Measurements from ENCODE around the gene DTNA. TPM values are rescaled to one million over a fixed set of nuclear protein-coding genes. Genes with fewer than 3 reads are reported as not detected.
"Not testable (repeated sequence)": the region's sequence is repeated elsewhere in the genome, so short reads cannot be mapped to it uniquely, and the experiment has no call there.

DTNA gene
- total RNA-seq, 3 donors from 2014 or later: 0.18 to 0.24 TPM; not detected in 1

DNA sequence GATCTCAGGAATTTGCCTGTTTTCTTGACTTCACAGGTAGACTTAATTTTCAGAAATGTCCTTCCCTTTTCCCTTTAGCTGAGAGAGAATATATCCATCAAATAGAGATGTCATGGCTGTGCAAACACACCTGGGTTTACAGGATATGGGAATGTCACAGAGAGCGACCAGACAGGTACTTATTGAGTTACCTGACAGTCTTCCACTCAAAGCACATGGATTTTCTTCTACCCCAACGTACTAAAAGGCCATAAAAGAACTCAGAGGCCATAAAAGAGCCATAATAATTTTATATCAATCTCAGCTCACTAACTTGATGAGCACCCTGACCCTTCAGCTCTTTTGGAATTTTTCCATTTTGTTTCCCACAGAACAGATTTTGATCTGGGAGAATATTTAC lies 5.3 kb upstream of the DTNA start:
- no peak overlapping the region for H3K4me3 Mint-ChIP-seq
- ATAC-seq (no peak), DNase-seq (no peak)
- no peaks in the 10 kb centered on the region for H3K9me3 Mint-ChIP-seq
- H3K27me3 Mint-ChIP-seq (ENCODE audit: low read depth): peaks cover under 1% of the 10 kb centered on the region
- no peaks in the 10 kb centered on the region for H3K4me1 Mint-ChIP-seq (ENCODE audit: low read depth)
- no peaks in the 10 kb centered on the region for H3K36me3 Mint-ChIP-seq (ENCODE audit: insufficient read depth)

DNA sequence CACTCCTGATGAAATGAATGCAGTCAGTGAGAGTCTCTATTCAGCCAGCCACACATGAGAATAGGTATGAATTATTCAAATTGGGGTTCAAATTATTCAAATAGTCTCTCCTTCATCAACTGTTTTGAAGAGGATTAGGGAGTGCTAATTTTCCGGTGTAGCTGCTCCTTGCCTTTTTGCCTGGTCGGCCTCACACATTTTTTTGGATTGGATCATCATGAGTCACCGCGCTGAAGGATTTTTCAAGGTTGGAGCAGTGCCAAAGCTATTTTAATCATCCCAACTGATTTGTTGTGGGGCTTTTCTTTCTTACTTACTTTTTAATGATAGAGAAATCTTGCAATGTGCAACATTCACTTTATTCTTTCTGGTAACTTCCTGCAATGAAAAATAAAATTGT lies 2.4 kb upstream of the DTNA start:
- no peaks in the 10 kb centered on the region for H3K36me3 Mint-ChIP-seq (ENCODE audit: insufficient read depth)
- no peak for DNase-seq
- H3K4me1 Mint-ChIP-seq (ENCODE audit: low read depth): no peaks in the 10 kb centered on the region
- no peak for ATAC-seq
- no peaks in the 10 kb centered on the region for H3K9me3 Mint-ChIP-seq
- no peak overlapping the region for H3K4me3 Mint-ChIP-seq
- H3K27me3 Mint-ChIP-seq (ENCODE audit: low read depth): peaks cover 4% of the 10 kb centered on the region

- peaks cover 4% of the 10 kb centered on the region for H3K27me3 Mint-ChIP-seq (ENCODE audit: low read depth)
- H3K9me3 Mint-ChIP-seq: no peaks in the 10 kb centered on the region
- H3K36me3 Mint-ChIP-seq (ENCODE audit: insufficient read depth): no peaks in the 10 kb centered on the region
- H3K4me1 Mint-ChIP-seq (ENCODE audit: low read depth): no peaks in the 10 kb centered on the region
- no peak overlapping the region for H3K4me3 Mint-ChIP-seq
- DNase-seq (no peak), ATAC-seq (no peak)
Observed at GRCh38 chr18:34709104-34709503, 994 bp upstream of the DTNA start.

GRCh38 chr18:34710458-34710914 lies 388 bp downstream of the DTNA start:
- no peak overlapping the region for H3K4me3 Mint-ChIP-seq

DNA sequence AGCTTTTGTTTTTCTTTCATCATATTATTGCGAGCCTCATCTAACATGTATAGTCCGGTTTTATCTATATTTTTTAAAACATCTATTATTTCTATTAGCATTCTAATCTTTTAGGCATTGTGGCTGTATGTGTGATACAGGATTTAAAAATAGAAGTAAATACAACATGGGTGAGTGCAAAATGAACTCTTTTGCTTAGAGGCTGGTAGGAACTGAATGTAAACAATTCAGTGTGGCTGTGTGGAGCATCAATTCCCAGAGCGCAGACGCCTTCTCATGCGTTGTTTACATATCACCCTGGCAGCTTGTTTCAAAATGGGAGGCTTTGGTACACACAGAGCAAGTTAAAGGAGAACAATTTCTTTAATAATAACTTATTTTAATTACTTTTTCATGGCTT lies 836 bp downstream of the DTNA start:
- Mint-ChIP-seq H3K4me1 (ENCODE audit: low read depth) (no peaks in the 10 kb centered on the region), H3K4me3 (no peak overlapping the region), H3K9me3 (no peaks in the 10 kb centered on the region), H3K27me3 (ENCODE audit: low read depth) (peaks cover 4% of the 10 kb centered on the region), H3K36me3 (ENCODE audit: insufficient read depth) (no peaks in the 10 kb centered on the region)
- ATAC-seq: no peak
- no peak for DNase-seq

More at GRCh38 chr18:34710458-34710914, 388 bp downstream of the DTNA start:
- peaks cover 4% of the 10 kb centered on the region for H3K27me3 Mint-ChIP-seq (ENCODE audit: low read depth)
- ATAC-seq (no peak), DNase-seq (no peak)
- H3K4me1 Mint-ChIP-seq (ENCODE audit: low read depth): no peaks in the 10 kb centered on the region
- H3K36me3 Mint-ChIP-seq (ENCODE audit: insufficient read depth): no peaks in the 10 kb centered on the region
- no peaks in the 10 kb centered on the region for H3K9me3 Mint-ChIP-seq

DNA sequence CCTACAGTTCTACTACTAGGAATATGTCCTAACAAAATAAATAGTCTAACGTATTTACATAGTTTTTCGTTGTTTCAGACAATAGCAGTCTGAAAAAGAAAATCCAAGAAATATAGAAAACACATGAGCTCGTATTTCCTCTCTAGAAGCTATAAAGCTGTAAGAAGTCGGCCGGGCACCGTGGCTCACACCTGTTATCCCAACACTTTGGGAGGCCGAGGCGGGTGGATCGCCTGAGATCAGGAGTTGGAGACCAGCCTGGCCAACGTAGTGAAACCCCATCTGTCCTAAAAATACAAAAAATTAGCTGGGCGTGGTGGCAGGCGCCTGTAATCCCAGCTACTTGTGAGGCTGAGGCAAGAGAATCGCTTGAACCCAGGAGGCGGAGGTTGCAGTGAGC lies 6.0 kb downstream of the DTNA start:
- H3K4me1 Mint-ChIP-seq (ENCODE audit: low read depth); ATAC-seq; H3K4me3 Mint-ChIP-seq; H3K27me3 Mint-ChIP-seq (ENCODE audit: low read depth); DNase-seq; H3K9me3 Mint-ChIP-seq; H3K36me3 Mint-ChIP-seq (ENCODE audit: insufficient read depth): not testable (repeated sequence)

DNA sequence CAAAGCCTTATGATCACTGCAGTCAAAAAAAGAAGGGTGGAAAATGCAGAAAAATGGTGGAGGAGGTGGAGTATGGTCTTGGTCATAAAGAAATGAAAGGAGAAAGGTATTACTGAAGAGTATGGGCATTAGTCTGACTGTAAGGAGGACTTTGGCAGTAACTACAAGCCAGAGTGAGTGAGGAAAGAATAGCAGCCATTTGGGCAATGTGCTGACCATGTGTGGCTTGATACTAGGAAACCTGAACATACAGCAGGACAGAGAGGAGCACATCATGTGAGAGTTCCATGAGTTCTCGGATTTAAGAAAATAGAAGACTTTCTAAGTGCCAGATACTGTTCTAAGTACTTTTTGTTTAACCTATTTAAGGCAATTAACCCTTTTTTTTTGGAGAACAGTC lies 8.5 kb downstream of the DTNA start:
- no peak overlapping the region for H3K4me3 Mint-ChIP-seq
- ATAC-seq (no peak), DNase-seq (no peak)
- H3K9me3 Mint-ChIP-seq: no peaks in the 10 kb centered on the region
- H3K27me3 Mint-ChIP-seq (ENCODE audit: low read depth): no peaks in the 10 kb centered on the region
- H3K4me1 Mint-ChIP-seq (ENCODE audit: low read depth): no peaks in the 10 kb centered on the region
- no peaks in the 10 kb centered on the region for H3K36me3 Mint-ChIP-seq (ENCODE audit: insufficient read depth)

- Mint-ChIP-seq H3K9me3 (no peaks in the 10 kb centered on the region), H3K36me3 (ENCODE audit: insufficient read depth) (no peaks in the 10 kb centered on the region), H3K4me3 (no peak overlapping the region), H3K4me1 (ENCODE audit: low read depth) (no peaks in the 10 kb centered on the region), H3K27me3 (ENCODE audit: low read depth) (no peaks in the 10 kb centered on the region)
- no peak for DNase-seq
- no peak for ATAC-seq
Observed at GRCh38 chr18:34720220-34720619, 10.1 kb downstream of the DTNA start.

- Mint-ChIP-seq H3K36me3 (ENCODE audit: insufficient read depth) (no peaks in the 10 kb centered on the region), H3K4me3 (no peak overlapping the region), H3K4me1 (ENCODE audit: low read depth) (no peaks in the 10 kb centered on the region), H3K27me3 (ENCODE audit: low read depth) (no peaks in the 10 kb centered on the region), H3K9me3 (no peaks in the 10 kb centered on the region)
- DNase-seq (no peak), ATAC-seq (no peak)
Observed at GRCh38 chr18:34723143-34723542, 13.0 kb downstream of the DTNA start.

DNA sequence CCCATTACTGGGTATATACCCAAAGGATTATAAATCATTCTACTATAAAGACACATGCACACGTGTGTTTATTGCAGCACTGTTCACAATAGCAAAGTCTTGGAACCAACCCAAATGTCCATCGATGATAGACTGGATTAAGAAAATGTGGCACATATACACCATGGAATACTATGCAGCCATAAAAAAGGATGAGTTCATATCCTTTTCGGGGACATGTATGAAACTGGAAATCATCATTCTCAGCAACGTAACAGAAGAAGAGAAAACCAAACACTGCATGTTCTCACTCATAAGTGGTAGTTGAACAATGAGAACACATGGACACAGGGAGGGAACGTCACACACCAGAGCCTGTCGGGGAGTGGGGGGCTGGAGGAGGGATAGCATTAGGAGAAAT lies 15.6 kb downstream of the DTNA start:
- ATAC-seq; H3K4me3 Mint-ChIP-seq; H3K4me1 Mint-ChIP-seq (ENCODE audit: low read depth); H3K36me3 Mint-ChIP-seq (ENCODE audit: insufficient read depth); DNase-seq; H3K27me3 Mint-ChIP-seq (ENCODE audit: low read depth); H3K9me3 Mint-ChIP-seq: not testable (repeated sequence)

DNA sequence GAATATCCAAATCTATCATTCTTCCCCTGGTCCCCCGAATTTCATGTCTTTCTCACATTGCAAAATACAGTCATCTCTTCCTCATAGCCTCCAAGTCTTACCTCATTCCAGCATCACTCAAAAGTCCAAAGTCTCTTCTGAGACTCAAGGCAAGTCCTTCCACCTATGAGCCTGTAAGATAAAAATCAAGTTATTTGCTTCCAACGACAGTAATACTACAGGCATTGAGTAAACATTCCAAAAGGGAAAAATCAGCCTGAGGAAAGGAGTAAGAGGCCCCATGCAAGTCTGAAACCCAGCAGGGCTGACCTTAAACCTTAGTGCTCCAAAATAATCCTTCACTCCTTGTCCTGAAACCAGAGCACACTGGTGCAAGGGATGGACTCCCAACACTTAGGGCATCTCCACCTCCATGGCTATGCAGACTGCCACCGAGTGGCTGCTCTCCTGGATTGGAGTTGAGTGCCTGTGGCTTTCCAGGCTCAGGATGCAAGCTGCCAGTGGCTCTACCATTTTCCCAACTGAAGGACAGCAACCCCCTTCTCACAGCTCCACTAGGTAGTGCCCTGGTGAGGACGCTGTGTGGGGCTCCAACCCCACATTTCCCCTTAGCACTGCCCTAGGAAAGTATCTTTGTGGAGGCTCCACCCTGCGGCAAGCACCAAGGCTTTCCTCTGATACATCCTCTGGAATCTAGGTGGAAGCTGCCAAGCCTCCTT lies 16.3 kb downstream of the DTNA start:
- Mint-ChIP-seq H3K27me3 (ENCODE audit: low read depth) (peaks cover 3% of the 10 kb centered on the region), H3K4me3 (no peak overlapping the region), H3K36me3 (ENCODE audit: insufficient read depth) (no peaks in the 10 kb centered on the region), H3K4me1 (ENCODE audit: low read depth) (no peaks in the 10 kb centered on the region), H3K9me3 (no peaks in the 10 kb centered on the region)
- no peak for ATAC-seq
- no peak for DNase-seq

DNA sequence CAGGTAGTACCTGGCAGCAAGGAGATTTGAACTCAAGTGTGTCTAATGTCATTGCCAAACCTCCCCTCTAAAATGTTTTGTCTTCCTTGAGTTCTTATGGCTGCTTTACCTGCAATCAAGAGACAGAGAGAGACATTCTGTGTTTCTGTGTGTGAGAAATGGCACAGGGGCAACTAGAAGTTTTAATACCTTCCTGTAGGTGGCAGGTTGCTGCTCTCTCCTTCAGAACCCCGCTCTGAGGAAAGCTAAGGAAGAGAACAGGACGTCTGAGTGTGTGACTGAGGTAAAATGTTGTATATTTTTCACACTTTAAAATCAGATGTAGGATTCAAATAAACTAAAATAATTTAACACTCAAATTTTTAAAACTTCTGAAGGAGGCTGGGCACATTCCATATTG lies 19.2 kb downstream of the DTNA start:
- no peaks in the 10 kb centered on the region for H3K9me3 Mint-ChIP-seq
- no peaks in the 10 kb centered on the region for H3K4me1 Mint-ChIP-seq (ENCODE audit: low read depth)
- ATAC-seq (peak in 1 of 2 donors; percentile 46), DNase-seq (no peak)
- H3K4me3 Mint-ChIP-seq: no peak overlapping the region
- no peaks in the 10 kb centered on the region for H3K36me3 Mint-ChIP-seq (ENCODE audit: insufficient read depth)
- peaks cover 3% of the 10 kb centered on the region for H3K27me3 Mint-ChIP-seq (ENCODE audit: low read depth)

DNA sequence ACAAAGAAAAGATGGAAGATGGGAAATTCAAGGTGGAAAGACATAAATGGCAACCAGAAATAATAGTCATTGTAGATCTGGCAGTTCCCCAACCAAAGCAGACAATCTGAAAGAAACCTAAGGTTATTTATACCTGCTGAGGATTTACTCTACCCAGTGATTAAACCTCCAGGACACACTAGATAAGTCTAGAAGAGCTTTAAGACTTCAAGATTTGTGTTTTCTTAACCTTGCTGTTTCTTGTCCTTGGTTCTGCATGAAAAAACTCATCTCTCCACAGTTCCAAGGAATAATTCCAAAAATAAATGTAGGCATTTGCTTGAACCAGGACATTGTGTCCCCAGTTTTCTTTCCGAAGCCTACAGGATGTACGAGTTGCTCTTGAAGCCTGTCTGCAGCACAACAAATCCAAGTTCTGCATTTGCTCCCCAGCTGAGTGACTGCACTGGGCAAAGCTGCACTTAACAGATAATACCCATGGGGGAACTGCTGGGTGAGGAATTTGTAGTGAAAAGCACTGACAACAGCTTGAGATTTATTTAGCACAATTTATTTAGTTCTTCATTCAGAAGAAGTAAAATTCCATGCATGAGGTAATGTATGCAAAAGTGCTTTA lies 19.8 kb downstream of the DTNA start:
- Mint-ChIP-seq H3K4me1 (ENCODE audit: low read depth) (no peaks in the 10 kb centered on the region), H3K4me3 (no peak overlapping the region), H3K27me3 (ENCODE audit: low read depth) (peaks cover 3% of the 10 kb centered on the region), H3K9me3 (no peaks in the 10 kb centered on the region), H3K36me3 (ENCODE audit: insufficient read depth) (no peaks in the 10 kb centered on the region)
- DNase-seq (no peak), ATAC-seq (no peak)

DNA sequence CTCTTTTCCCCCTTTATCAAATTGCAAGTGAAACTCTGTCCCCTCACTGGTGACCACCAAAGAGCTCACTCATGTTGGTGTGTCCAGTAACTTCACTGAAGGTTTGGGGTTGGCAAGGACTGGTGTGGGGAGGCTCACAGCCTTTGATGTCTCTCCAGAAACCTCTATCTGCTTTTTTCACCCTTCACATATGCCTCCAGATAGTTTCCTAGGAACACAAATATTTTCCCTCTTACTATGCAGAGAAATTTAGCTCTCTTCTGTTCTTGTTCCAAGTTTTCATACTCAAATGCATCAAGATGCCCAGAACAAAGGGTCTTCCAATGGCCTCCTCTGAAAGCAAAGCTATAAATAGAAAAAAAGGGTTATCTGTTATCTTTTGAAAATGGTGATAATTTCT lies 20.7 kb downstream of the DTNA start:
- Mint-ChIP-seq H3K4me3 (no peak overlapping the region), H3K36me3 (ENCODE audit: insufficient read depth) (no peaks in the 10 kb centered on the region), H3K9me3 (no peaks in the 10 kb centered on the region), H3K4me1 (ENCODE audit: low read depth) (no peaks in the 10 kb centered on the region), H3K27me3 (ENCODE audit: low read depth) (peaks cover 3% of the 10 kb centered on the region)
- ATAC-seq: no peak
- no peak for DNase-seq

- no peaks in the 10 kb centered on the region for H3K9me3 Mint-ChIP-seq
- no peaks in the 10 kb centered on the region for H3K4me1 Mint-ChIP-seq (ENCODE audit: low read depth)
- H3K36me3 Mint-ChIP-seq (ENCODE audit: insufficient read depth): no peaks in the 10 kb centered on the region
- DNase-seq (no peak), ATAC-seq (no peak)
- H3K27me3 Mint-ChIP-seq (ENCODE audit: low read depth): peaks cover 3% of the 10 kb centered on the region
- H3K4me3 Mint-ChIP-seq: no peak overlapping the region
Observed at GRCh38 chr18:34734056-34734455, 24.0 kb downstream of the DTNA start.
